Activated gamma-delta T cell (primary cell): ENCODE results near the gene MACO1.
"Not testable (repeated sequence)": the region's sequence is repeated elsewhere in the genome, so short reads cannot be mapped to it uniquely, and the experiment has no call there.

Experiments used
- DNase-seq: peaks from one replicate; lab custom pipeline; 2025; lab: John Stamatoyannopoulos, UW

The MACO1 gene

DNA sequence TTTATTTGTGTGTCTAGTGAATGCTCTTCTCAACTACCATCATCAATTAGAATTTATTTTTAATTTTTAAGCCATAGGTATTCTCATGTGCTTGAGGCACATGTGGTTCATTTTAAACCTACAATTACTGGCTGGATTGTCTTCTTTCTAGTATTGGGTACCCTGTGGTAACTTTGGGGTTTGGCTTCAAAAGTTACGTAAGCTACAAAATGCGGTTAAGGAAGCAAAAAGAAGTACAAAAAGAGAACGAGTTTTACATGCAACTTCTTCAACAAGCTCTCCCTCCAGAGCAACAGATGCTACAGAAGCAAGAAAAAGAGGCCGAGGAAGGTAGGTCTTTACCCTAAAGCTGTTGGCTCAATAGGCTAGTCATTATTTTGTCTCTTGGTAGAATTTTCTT is 25.8 kb downstream of the MACO1 start:
- DNase-seq, result no peak

DNA sequence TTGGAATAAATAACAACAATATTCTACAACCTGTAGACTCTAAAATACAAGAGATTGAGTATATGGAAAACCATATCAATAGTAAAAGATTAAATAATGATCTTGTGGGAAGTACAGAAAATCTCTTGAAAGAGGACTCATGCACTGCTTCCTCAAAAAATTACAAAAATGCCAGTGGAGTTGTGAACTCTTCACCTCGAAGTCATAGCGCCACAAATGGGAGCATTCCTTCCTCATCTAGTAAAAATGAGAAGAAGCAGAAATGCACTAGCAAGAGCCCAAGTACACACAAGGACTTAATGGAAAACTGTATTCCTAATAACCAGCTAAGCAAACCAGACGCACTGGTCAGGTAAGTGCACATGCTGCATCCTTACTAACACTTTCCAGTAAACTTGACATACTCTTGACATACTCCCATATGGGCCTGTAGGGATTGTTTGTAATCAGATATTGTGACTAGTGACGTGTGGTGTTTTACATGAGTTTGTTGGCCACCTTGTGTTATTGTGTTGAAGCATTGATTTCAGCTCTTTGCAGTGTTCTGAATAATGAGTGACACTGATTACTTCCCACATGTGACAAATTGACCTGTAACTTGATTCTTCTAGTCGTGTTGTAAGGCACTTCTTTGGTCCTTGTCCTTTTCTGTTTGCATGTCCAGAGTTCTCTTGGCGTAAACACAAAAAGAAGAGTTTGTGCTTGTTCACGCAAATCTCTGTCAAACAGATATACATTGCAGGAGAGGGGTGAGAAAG is 28.0 kb downstream of the MACO1 start:
- no peak for DNase-seq

DNA sequence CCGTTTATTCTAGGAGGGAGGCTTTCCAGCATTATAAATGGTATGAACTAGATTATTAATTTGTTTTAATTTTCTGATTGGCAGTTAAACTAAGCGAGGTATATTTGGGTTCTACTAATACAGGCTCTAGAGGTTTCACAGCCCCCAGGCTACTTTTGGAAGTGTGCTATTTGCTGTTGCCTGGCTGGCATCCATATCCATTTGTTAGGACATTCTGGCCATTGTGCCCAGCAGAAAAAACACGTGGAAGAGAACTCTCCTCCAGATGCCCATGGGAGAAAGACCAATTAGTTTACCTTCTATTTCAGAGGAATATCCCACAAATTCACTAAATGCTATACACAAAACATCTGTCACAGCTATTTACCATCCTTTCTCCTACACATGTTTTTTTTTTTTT is 29.3 kb downstream of the MACO1 start:
- DNase-seq, result no peak

DNA sequence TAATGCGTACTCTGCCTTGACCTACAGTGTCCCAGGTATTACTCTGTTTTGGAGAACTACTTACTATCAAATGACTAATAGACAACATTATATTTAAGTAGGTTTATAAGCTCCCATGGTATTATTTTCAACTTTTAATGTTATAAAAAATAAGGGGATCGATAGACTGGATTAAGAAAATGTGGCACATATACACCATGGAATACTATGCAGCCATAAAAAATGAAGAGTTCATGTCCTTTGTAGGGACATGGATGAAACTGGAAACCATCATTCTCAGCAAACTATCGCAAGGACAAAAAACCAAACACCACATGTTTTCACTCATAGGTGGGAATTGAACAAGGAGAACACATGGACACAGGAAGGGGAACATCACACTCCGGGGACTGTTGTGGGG is 30.1 kb downstream of the MACO1 start:
- DNase-seq, result not testable (repeated sequence)

DNA sequence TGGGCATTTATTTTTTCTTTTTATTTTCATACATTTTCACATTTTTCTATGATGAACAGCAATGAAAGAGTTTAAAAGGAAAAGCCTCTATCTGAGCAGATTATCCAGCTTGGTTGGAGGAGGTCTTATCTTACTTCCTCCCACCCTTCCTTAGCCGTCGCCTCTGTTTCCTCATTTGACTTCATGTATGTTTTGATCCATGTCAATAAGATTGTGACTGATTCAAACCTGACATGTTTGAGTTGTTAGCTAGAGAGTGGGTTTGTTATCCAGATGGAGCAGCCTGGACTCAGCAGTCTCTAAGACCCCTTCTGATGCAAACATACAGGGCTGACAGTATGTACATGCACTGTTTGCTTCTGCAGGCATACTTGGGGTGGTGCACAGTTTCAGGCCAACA is 31.2 kb downstream of the MACO1 start:
- DNase-seq, result no peak

DNA sequence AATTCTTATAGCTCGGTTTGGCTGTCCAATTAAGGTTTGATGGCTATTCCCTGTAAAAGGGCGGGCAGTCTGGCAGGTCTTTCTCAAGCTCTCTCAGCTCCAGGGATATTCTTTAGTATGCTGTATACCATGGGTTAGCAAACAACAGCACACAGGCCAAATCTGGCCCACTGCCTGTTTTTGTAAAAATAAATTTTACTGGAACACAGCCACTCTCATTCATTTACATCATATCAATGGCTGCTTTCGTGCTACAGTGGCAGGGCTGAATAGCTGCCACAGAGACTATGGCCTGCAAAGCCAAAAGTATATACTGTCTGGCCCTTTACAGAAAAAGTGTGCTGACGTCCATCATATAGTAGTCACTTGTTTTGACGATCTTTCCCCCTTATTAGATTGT is 32.0 kb downstream of the MACO1 start:
- no peak for DNase-seq

DNA sequence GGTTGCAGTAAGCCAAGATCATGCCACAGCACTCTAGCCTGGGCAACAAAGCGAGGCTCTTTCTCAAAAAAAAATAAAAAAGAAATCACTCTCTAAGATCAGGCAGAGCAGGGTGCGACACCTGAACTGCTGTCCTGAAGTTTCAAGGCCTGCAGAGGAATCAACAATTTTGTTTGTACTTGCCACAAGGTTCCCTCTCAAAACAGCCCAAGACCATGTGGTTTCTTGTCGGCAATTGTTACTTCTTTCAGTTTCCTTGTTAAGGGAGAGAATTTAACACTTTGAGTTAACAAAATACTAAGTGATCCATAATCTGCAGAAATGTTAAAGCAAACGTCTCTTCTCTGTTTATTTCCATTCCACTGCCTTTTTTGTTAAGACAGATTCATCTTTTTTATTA is 36.5 kb downstream of the MACO1 start:
- DNase-seq, result no peak

DNA sequence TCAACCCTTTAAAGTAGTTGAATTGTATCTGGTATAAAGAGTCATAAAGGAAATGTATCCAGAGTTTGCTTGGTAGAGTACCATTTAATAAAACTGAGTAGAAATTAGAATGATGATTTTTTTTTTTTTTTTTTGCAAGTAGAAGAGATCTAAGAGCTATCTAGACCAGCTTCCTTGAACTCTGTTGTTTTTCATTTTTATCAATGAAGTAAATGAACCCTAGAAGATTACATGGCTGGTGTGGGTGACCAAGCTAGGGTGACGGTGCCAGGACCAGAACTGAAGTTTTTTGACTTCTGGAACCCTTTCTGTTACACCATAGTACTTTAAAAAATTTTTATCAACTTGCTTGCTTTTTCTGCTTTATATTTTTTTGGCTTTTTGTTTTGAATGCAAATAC is 36.9 kb downstream of the MACO1 start:
- DNase-seq, result no peak

DNA sequence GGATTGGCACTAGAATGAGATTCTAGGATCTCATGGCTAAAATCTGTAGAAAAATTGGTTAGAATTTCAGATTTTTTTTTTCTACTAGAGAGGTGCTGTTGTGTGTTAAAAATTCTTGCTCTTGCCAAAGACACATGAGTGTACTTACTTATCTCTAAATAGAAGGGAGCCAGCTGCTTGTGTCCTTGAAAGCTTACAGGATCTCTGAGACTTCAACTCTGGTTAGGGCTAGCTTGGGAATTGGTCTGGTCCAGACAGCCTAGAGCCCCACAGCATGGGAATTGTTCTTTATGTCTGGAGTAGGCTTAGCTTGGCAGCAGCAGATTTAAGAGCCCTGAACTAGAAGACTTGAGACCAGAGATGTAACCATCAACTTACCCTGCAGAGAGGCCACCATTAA is 37.3 kb downstream of the MACO1 start:
- DNase-seq, result no peak

DNA sequence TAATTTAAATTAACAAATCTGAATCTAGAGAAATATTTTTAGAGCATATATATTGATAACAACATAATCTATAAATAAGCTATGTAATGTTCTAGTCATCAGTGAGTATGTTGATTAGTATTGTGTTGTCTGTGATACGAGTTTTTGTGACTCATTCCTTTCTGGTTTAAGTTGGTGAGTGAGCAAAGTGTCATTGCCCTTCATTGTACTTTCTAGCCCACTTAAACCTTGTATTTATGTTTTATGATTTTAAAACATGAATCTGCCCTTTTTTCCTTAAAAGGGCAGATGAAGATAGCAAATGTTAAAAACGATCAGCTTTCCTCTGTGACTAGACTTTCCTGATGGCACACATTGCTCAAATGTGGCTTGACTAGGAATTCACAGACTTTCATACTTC is 38.5 kb downstream of the MACO1 start:
- no peak for DNase-seq

DNA sequence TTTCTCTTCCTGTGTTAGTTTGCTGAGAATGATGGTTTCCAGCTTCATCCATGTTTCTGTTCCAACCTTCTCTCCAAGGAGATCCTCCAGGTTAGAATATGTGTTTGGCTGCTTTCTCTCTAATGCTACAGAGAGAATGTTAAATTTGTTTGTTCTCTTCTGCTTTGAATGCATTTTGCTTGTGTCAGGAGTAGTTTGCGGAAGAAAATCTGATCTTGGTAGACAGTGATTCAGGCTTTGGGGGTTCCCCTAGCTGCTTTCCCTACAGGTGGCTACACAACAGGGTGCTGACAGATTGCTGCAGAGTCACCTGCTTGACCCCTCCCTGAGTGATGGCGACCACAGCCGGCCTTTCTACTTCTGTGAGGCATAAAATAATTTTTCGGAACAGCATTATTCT is 41.8 kb downstream of the MACO1 start:
- no peak for DNase-seq

DNA sequence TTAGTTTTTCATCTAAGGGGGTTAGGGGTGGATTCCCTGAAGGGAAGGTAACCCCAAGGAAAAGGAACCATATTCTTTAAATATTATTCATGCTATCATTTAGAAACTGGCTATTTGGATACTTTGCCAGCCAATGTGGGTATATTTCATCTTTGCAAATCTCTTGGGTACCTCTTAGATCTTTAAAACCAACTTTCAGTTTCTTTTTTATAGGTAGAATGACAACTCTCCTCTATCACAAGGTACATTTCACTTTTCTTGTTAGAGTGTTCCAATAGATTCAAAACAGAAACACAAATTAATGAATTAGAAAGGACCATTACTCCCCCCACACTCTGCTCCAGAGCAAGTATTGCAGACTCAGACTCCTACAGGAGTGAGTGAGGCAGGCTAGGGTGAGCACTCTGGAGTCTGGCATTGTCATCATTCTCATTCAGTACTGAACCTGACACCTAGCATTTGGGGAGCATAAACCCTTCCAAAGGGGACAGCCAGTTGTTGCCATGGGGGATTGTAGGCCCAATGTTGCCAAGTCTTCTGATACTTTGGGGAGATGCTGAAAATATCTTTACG is 43.0 kb downstream of the MACO1 start:
- DNase-seq, result no peak

DNA sequence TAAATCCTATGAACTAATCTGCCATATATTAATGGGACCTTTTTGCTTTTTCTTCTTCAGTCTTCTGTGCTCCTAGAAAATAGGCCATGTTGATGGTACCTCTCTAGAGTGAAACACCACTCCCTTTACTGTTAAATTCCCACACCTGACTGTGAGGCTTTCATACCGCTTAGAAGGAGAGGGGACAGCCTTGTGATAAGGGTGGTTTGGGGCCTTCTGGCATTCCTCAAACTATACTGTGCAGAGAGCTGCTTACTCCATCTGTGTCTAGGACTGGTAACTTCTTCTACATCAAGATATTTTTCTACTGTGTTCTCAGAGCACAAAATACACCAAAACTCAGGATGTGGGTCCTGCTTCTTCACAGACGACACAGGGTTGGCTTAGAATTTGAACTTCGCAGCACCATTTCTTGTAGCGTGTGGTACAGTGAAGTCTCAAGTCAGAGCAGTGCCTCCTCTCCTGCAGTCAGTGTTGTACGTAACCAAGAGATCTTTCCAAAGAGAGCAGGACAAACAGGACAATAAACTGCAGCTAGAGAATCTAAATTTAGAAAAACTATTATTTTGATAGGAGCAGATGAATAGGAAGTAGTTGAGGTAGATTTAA is 43.8 kb downstream of the MACO1 start:
- DNase-seq, result no peak

DNA sequence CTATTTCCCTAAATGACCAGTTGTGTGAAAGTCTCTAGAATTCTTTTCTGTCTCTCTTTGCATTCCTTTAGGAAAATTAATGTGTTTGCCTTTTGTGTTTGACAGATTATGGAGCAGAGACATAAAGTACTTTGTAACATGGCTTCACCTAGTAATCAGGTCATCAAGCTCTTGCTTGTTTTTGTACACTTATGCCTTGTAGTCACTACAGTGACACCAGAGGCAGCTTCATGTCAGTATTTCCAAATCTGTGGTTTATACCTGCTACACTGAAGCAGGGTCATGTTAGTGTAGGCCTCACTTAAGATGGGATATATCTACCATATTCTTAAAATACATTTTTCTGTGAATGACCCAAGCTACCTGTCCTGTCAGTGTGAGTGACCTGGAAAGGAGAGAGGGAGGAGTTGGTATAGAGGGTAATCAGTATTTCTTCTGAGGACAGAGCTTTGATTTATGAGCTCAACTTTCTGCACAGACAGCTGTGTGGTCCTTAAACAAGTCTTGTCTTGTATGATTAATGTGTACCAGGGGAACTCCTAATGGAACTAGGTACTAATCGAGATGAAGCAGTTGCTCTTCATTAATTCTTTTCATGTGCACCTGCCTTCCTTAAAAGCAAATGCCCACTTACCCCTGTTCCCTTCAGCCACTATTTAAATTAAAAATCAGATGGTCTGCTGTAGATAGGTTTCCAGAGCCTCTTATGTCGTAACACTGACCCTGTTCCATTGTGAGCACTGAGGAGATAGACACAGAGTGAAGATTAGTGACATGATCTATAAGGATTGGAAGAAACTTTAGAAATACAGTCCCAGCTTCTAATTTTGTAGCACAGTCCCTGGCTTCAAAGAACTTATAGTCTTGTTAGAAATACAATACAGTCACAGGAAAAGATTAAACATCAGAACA is 45.7 kb downstream of the MACO1 start:
- no peak for DNase-seq

DNA sequence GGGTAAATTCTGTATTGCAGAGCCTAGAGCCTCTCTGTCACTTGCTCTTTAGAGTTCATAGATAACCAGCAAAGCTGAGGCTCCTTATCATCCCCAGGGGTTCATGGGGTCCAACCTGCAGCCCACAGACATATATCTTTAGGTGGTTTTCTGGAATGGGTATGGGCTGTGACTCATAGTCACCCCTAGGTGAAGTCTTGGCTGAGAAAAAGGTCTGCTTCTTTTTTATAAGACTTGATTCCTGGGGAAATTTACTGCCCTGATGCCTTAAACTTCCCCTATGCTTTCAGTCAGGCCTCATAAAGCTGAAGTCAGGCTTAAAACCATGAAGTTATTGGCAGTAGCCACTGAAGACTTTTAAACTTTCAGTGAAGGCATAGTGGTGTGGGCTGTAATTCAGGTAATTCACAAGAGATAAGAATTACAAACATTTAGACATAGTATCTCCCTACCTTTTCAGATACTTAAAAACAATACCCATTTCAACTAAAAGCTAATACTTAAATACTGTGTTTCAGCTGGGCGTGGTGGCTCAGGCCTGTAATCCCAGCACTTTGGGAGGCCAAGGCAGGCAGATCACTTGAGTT is 46.8 kb downstream of the MACO1 start:
- DNase-seq, result no peak

DNA sequence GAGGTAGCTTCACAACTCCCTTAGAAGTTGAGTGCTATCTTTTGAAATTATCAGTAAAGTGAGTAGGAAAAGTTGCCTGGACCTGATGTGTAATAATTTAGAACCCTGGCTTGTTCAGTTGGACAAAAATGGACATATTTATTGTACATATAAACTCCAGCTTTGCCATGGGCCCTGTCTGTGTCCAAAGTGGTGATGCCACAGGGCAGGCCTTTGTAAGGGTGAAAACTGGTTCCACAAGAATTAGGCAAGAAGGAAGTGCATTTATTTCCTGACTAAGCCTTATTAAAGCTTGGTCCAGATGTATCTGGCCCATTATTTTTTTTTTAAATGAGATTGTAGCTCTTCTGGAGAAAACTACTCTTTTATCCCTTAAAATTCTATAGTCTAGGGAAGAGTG is 47.9 kb downstream of the MACO1 start:
- DNase-seq, result no peak

DNA sequence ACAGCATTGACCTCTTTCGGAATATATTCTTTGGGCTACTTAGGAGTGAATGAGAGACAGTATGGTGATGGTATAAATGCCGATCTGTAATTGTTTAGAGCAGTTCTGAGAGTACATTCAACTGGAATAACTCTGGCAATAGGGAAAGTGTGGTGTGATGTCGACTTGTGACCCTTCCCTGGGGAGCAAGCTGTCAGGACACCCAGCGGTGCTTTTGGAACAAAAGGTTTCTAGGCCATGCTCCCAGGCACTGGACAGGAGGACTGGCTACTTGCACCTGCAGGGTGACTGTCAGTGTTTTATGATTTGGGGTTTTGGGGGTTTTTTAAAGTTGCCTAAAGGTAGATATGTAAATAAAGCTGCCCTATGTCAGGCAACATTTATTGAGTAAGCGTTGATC is 50.9 kb downstream of the MACO1 start:
- no peak for DNase-seq

DNA sequence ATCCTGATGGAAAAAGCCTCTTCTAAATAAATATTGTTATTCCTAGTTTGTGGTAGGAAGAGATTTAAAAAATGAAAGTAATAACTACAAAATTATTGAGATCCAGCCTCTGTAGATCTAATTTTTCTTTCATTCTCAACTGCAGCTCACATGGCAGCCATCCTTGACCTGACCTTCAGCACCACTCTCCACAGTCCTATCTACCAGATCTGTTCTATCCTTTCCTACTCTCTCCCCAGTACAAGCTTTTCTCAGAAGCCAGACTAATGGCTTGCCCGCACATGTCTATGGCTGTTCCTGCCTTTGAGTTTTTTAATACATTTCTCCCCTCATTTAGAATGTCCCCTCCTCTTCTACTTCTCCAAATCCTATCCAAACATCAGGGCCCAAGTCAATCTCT is 51.5 kb downstream of the MACO1 start:
- no peak for DNase-seq

DNA sequence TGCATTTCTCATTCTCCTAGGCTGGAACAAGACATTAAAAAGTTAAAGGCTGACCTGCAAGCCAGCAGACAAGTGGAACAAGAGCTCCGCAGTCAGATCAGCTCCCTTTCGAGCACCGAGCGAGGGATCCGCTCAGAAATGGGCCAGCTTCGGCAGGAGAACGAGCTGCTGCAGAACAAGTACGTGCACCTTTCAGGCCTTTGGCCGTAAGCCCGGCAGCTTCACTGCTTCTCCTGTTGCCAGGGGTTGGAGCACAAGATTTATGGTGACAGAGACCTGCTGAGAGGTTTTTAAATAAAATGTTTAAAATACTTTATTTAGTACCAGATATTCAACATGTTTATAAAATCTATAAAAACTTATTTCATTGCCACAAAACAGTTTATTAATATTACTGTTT is 53.4 kb downstream of the MACO1 start:
- no peak for DNase-seq

DNA sequence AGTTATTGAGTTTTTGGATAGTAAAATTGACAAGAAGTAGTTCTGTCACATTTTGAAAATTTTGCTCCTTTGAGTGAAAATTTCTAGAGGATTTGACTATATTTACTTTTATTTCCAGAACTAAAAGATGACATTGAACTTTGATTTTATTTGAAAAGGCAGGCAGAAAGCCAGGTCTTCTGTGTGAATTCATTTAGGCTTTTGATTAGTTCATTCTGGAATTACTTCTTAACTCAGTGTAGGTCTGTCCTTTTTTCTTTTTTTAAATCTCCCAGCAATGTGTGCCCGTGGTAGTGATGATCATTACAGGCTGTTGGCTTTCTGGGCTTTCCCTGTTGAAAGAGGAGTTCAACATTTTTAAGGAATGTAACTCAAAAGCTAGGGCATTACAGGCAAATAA is 53.8 kb downstream of the MACO1 start:
- no peak for DNase-seq

DNA sequence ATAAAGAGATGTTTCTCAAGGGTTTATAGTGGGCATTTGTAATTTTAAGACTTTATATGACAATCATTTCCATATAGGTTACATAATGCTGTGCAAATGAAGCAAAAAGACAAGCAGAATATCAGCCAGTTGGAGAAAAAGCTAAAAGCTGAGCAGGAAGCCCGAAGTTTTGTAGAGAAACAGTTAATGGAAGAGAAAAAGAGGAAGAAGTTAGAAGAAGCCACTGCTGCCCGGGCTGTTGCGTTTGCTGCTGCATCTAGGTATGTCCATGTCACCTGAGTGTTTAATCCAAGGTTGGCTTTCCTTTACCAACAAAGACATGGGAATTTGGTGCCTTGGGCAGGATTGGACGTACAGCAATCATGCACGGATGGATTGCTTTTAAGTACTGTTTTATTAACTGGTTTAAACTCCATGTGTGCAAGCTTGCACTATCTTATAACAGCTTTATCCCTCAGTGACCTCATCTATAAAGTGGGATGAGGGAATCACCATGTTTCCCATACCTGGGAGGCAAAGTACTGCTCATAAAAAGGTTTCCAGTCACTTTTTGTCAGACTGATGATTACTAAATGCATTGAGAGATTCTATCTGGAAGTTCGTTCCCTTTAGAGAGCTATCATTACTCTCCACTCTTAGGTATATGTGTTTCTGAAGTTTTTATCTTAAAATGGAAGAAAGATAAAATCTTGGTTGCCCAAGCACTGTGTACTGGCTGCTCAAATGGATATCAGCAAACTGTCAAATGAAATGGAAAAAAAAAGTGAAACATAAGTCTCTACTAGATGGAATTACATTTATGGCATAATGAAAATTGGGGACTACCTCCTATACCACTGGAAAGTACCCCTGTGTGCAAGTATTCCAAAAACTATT is 55.1 kb downstream of the MACO1 start:
- DNase-seq, result no peak
